ENCODE data around the gene SELPLG.

Gene SELPLG

DNA sequence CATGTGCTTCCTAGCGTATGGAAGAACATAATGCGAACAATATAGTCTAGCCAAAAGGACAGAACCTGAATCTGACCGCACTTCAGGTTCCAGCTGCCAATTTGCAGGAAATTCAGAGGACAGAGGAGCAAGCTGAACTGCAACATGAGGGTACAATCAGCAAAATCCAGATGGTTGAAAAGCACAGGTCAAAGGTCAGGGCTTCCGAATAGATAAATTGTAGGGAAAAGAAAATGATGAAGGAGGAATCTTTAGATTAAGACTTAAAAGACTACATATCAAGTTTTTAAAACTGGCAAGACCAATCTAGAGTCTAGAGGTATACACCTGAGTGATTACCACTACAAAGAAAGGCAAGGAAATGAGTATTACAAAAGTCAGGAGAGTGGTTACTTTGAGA, 42.1 kb upstream of the SELPLG start:
- Histone ChIP-seq H3K27me3 (replicated peaks; ENCODE audit: insufficient read depth, low read length) (no peaks in the 10 kb centered on the region), H3K9me3 (replicated peaks; ENCODE audit: insufficient read depth, low read length) (no peaks in the 10 kb centered on the region), H4K20me1 (ENCODE audit: insufficient read depth, low read length) (no peaks in the 10 kb centered on the region), H3K79me2 (ENCODE audit: low read length) (peaks cover 84% of the 10 kb centered on the region), H3K4me1 (ENCODE audit: low read length) (peaks cover 24% of the 10 kb centered on the region), H3K9me2 (replicated peaks; ENCODE audit: insufficient read depth, low read length) (no peaks in the 10 kb centered on the region), H2AFZ (ENCODE audit: low read length) (no peak overlapping the region), H3K9ac (ENCODE audit: low read length) (no peak overlapping the region), H3K36me3 (replicated peaks; ENCODE audit: insufficient read depth, low read length) (peaks cover 10% of the 10 kb centered on the region; the same call in 1 of the 2 replicates), H3K27ac (ENCODE audit: low read length) (no peak overlapping the region), H3K4me3 (ENCODE audit: low read length) (no peak overlapping the region), H3F3A (ENCODE audit: insufficient read depth, low read length) (peaks cover 24% of the 10 kb centered on the region), H3K4me2 (ENCODE audit: low read depth, low read length) (no peak overlapping the region)
- no peak for DNase-seq
- no peak for TF ChIP-seq EZH2phosphoT487 (IDR thresholded peaks at IDR 0.05; ENCODE audit: low read length)
- no peak for TF ChIP-seq EZH2 (optimal IDR thresholded peaks at IDR 0.05; ENCODE audit: low read depth, low read length)
- TF ChIP-seq, protein P1, sequence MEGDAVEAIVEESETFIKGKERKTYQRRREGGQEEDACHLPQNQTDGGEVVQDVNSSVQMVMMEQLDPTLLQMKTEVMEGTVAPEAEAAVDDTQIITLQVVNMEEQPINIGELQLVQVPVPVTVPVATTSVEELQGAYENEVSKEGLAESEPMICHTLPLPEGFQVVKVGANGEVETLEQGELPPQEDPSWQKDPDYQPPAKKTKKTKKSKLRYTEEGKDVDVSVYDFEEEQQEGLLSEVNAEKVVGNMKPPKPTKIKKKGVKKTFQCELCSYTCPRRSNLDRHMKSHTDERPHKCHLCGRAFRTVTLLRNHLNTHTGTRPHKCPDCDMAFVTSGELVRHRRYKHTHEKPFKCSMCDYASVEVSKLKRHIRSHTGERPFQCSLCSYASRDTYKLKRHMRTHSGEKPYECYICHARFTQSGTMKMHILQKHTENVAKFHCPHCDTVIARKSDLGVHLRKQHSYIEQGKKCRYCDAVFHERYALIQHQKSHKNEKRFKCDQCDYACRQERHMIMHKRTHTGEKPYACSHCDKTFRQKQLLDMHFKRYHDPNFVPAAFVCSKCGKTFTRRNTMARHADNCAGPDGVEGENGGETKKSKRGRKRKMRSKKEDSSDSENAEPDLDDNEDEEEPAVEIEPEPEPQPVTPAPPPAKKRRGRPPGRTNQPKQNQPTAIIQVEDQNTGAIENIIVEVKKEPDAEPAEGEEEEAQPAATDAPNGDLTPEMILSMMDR (IDR thresholded peaks at IDR 0.05; ENCODE audit: low read length) = no peak

DNA sequence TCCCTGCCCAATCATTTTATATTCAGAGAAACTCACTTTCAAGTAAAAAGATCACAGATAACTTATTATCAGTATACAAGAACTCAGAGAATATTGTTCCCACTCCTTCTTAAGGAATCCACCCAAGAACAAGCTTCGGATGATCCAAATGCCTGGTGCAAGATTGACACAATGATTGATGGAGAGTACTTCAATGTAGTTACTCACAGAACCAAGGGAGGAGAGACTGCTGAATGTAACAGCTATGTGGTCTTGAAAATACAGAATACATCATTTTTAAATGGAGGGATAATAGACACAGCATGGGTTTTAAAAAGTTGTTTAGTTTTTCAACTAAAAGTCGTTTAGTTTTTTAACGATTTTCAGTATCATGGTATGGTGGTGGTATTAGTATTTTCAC, 38.4 kb upstream of the SELPLG start:
- DNase-seq = no peak
- H3K4me1 ChIP-seq (ENCODE audit: low read length) = peaks cover 16% of the 10 kb centered on the region
- no peak overlapping the region for H3K4me3 ChIP-seq (ENCODE audit: low read length)
- no peaks in the 10 kb centered on the region for H3K9me3 ChIP-seq (replicated peaks; ENCODE audit: insufficient read depth, low read length)
- H3K9me2 ChIP-seq (replicated peaks; ENCODE audit: insufficient read depth, low read length) = no peaks in the 10 kb centered on the region
- H4K20me1 ChIP-seq (ENCODE audit: insufficient read depth, low read length) = no peaks in the 10 kb centered on the region
- H3K36me3 ChIP-seq (replicated peaks; ENCODE audit: insufficient read depth, low read length) = 0 out of 2 replicates have a peak, but pooled peaks cover 3% of the 10 kb centered on the region
- H2AFZ ChIP-seq (ENCODE audit: low read length) = no peak overlapping the region
- H3F3A ChIP-seq (ENCODE audit: insufficient read depth, low read length) = peaks cover 10% of the 10 kb centered on the region
- TF ChIP-seq, protein P1 (IDR thresholded peaks at IDR 0.05; ENCODE audit: low read length) = no peak
- TF ChIP-seq EZH2 (optimal IDR thresholded peaks at IDR 0.05; ENCODE audit: low read depth, low read length) = no peak
- no peak for TF ChIP-seq EZH2phosphoT487 (IDR thresholded peaks at IDR 0.05; ENCODE audit: low read length)
- no peak overlapping the region for H3K27ac ChIP-seq (ENCODE audit: low read length)
- no peak overlapping the region for H3K4me2 ChIP-seq (ENCODE audit: low read depth, low read length)
- no peak overlapping the region for H3K9ac ChIP-seq (ENCODE audit: low read length)
- H3K27me3 ChIP-seq (replicated peaks; ENCODE audit: insufficient read depth, low read length) = no peaks in the 10 kb centered on the region
- peaks cover 95% of the 10 kb centered on the region for H3K79me2 ChIP-seq (ENCODE audit: low read length)

DNA sequence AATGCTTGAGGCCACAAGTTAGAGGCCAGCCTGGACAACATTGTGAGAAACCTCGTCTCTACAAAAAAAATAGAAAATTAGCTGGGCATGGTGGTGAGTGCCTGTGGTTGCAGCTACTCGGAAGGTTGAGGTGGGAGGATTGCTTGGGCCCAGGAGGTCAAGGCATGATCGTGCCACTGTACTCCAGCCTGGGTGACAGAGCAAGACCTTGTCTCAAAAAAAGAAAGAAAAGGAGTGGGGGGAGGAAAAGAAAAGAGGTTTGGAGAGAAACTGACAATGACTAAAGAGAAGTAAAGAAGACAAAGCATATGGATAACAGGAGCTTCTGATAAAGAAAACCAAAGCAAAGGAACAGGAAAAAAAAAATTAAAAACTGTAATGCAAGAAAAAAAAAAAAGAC, 37.4 kb upstream of the SELPLG start:
- H3K36me3 ChIP-seq (replicated peaks; ENCODE audit: insufficient read depth, low read length) = 0 out of 2 replicates have a peak, but pooled peaks cover 3% of the 10 kb centered on the region
- H3K9me3 ChIP-seq (replicated peaks; ENCODE audit: insufficient read depth, low read length) = no peaks in the 10 kb centered on the region
- H3K4me1 ChIP-seq (ENCODE audit: low read length) = peaks cover 25% of the 10 kb centered on the region
- H3K79me2 ChIP-seq (ENCODE audit: low read length) = peaks cover 95% of the 10 kb centered on the region
- peaks cover 19% of the 10 kb centered on the region for H3F3A ChIP-seq (ENCODE audit: insufficient read depth, low read length)
- DNase-seq = no peak
- H3K27me3 ChIP-seq (replicated peaks; ENCODE audit: insufficient read depth, low read length) = no peaks in the 10 kb centered on the region
- no peak overlapping the region for H3K4me3 ChIP-seq (ENCODE audit: low read length)
- H4K20me1 ChIP-seq (ENCODE audit: insufficient read depth, low read length) = no peaks in the 10 kb centered on the region
- no peak overlapping the region for H2AFZ ChIP-seq (ENCODE audit: low read length)
- TF ChIP-seq EZH2phosphoT487 (IDR thresholded peaks at IDR 0.05; ENCODE audit: low read length) = no peak
- no peak for TF ChIP-seq EZH2 (optimal IDR thresholded peaks at IDR 0.05; ENCODE audit: low read depth, low read length)
- TF ChIP-seq, protein P1 (IDR thresholded peaks at IDR 0.05; ENCODE audit: low read length) = no peak
- H3K9me2 ChIP-seq (replicated peaks; ENCODE audit: insufficient read depth, low read length) = no peaks in the 10 kb centered on the region
- no peak overlapping the region for H3K9ac ChIP-seq (ENCODE audit: low read length)
- H3K27ac ChIP-seq (ENCODE audit: low read length) = no peak overlapping the region
- H3K4me2 ChIP-seq (ENCODE audit: low read depth, low read length) = no peak overlapping the region
